ENCODE results near the gene RAD54L.
"Not testable (repeated sequence)": the region's sequence is repeated elsewhere in the genome, so short reads cannot be mapped to it uniquely, and the experiment has no call there.

The RAD54L gene

GRCh38 chr1:46242918-46243317, 4.6 kb upstream of the RAD54L start:
- Histone ChIP-seq H3K4me3 (ENCODE audit: insufficient read depth, low read length, poor library complexity, severe bottlenecking) (no peak overlapping the region), H3F3A (ENCODE audit: insufficient read depth) (peaks cover 6% of the 10 kb centered on the region; the same call in 1 of the 2 replicates), H3K36me3 (ENCODE audit: low read length) (no peaks in the 10 kb centered on the region), H2AFZ (ENCODE audit: low read depth, low read length, severe bottlenecking) (no peak overlapping the region), H3K9me3 (ENCODE audit: insufficient read depth, low read length) (no peaks in the 10 kb centered on the region), H3K9ac (ENCODE audit: low read length) (no peak overlapping the region), H3K4me2 (ENCODE audit: low read depth, low read length, poor library complexity, severe bottlenecking) (no peak overlapping the region), H3K27ac (ENCODE audit: low read depth, low read length) (no peak overlapping the region), H3K9me2 (replicated peaks; ENCODE audit: insufficient read depth, low read length) (no peaks in the 10 kb centered on the region), H3K27me3 (ENCODE audit: low read length) (no peaks in the 10 kb centered on the region), H3K79me2 (ENCODE audit: insufficient read depth, low read length) (peaks cover 3% of the 10 kb centered on the region; the same call in 1 of the 2 replicates), H4K20me1 (ENCODE audit: low read depth, low read length) (no peaks in the 10 kb centered on the region)
- TF ChIP-seq CTCF (IDR thresholded peaks at IDR 0.05; ENCODE audit: insufficient read depth, low read length, poor library complexity, severe bottlenecking) = no peak
- no peak for TF ChIP-seq EZH2phosphoT487 (conservative IDR thresholded peaks at IDR 0.05; ENCODE audit: low read length)

DNA sequence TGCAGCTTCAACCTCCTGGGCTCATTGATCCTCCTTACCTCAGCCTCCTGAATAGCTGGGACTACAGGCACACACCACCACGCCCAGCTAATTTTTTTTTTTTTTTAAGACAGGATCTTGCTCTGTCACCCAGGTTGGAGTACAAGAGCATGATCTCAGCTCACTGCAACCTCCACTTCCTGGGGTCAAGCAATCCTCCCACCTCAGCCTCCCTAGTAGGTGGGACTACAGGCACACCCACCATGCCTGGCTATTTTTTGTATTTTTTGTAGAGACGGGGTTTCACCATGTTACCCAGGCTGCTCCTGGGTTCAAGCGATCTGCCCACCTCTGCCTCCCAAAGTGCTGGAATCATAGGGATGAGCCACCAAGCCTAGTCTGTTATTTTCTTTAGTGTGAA, 3.7 kb upstream of the RAD54L start:
- H2AFZ ChIP-seq (ENCODE audit: low read depth, low read length, severe bottlenecking); H3K36me3 ChIP-seq (ENCODE audit: low read length); H4K20me1 ChIP-seq (ENCODE audit: low read depth, low read length); H3K9me3 ChIP-seq (ENCODE audit: insufficient read depth, low read length); H3K9ac ChIP-seq (ENCODE audit: low read length); H3K4me3 ChIP-seq (ENCODE audit: insufficient read depth, low read length, poor library complexity, severe bottlenecking); H3K4me2 ChIP-seq (ENCODE audit: low read depth, low read length, poor library complexity, severe bottlenecking); H3K9me2 ChIP-seq (replicated peaks; ENCODE audit: insufficient read depth, low read length); H3K27me3 ChIP-seq (ENCODE audit: low read length); H3F3A ChIP-seq (ENCODE audit: insufficient read depth); H3K27ac ChIP-seq (ENCODE audit: low read depth, low read length): not testable (repeated sequence)
- peaks cover 12% of the 10 kb centered on the region for H3K79me2 ChIP-seq (ENCODE audit: insufficient read depth, low read length)

DNA sequence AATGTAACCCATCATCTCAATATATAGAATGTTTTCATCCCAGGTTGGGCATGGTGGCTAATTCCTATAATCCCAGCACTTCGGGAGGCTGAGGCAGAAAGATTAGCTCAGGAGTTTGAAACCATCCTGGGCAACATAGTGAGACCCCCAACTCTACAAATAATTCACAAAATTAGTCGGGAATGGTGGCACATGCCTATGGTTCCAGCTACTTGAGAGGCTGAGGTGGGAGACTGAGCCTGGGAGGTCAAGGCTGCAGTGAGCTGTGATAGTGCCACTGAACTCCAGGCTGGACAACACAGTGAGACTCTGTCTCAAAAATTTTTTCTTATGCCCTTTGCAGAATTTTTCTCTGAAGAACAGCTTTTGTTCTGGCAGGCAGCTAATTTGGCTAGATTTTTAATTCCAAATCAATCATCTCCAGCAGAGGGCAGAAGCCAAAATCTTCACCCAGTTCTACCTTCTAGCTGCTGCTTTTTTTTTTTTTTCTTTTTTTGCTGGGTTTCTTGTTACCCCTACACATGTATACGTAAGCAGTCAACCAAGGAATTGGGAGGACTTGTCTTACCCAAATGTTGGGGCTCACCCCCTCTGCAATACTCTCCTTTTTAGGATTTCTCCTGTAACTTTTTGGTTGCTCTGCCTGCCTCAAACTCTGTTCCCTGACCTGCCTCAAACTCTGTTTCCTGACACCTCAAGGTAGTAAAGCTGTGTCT, 2.7 kb upstream of the RAD54L start:
- Histone ChIP-seq H3K9me3 (ENCODE audit: insufficient read depth, low read length) (no peaks in the 10 kb centered on the region), H3K4me3 (ENCODE audit: insufficient read depth, low read length, poor library complexity, severe bottlenecking) (no peak overlapping the region), H3K27me3 (ENCODE audit: low read length) (no peaks in the 10 kb centered on the region), H3K4me2 (ENCODE audit: low read depth, low read length, poor library complexity, severe bottlenecking) (no peak overlapping the region), H3K27ac (ENCODE audit: low read depth, low read length) (no peak overlapping the region), H3K9ac (ENCODE audit: low read length) (no peak overlapping the region), H2AFZ (ENCODE audit: low read depth, low read length, severe bottlenecking) (peak overlapping the region; percentile 64), H3K36me3 (ENCODE audit: low read length) (peaks cover 3% of the 10 kb centered on the region; the same call in 1 of the 2 replicates), H3K9me2 (replicated peaks; ENCODE audit: insufficient read depth, low read length) (no peaks in the 10 kb centered on the region), H4K20me1 (ENCODE audit: low read depth, low read length) (no peaks in the 10 kb centered on the region), H3K79me2 (ENCODE audit: insufficient read depth, low read length) (peaks cover 19% of the 10 kb centered on the region), H3F3A (ENCODE audit: insufficient read depth) (peaks cover 6% of the 10 kb centered on the region; the same call in 1 of the 2 replicates)
- TF ChIP-seq CTCF (IDR thresholded peaks at IDR 0.05; ENCODE audit: insufficient read depth, low read length, poor library complexity, severe bottlenecking) = peak; percentile 65
- no peak for TF ChIP-seq EZH2phosphoT487 (conservative IDR thresholded peaks at IDR 0.05; ENCODE audit: low read length)

DNA sequence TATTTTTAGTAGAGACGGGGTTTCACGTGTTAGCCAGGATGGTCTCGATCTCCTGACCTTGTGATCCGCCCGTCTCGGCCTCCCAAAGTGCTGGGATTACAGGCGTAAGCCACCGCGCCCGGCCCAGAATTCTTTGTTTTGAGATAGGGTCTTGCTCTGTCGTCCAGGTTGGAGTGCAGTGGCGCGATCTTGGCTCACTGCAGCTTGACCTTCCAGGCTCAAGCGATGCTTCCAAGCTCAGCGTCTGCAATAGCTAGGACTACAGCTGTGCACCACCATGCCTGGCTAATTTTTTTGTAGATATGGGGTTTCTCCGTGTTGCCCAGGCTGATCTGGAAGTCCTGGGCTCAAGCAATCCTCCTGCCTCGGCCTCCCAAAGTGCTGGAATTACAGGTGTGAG, 1.4 kb upstream of the RAD54L start:
- H3K4me2 ChIP-seq (ENCODE audit: low read depth, low read length, poor library complexity, severe bottlenecking) = peak overlapping the region; percentile 72
- peak overlapping the region; percentile 75 for H3K9ac ChIP-seq (ENCODE audit: low read length)
- H3K27ac ChIP-seq (ENCODE audit: low read depth, low read length) = not testable (repeated sequence)

More for the DNA sequence above, 1.4 kb upstream of the RAD54L start:
- not testable (repeated sequence) for H3K27me3 ChIP-seq (ENCODE audit: low read length); H3K4me3 ChIP-seq (ENCODE audit: insufficient read depth, low read length, poor library complexity, severe bottlenecking); H3K9me2 ChIP-seq (replicated peaks; ENCODE audit: insufficient read depth, low read length); H4K20me1 ChIP-seq (ENCODE audit: low read depth, low read length); H3K36me3 ChIP-seq (ENCODE audit: low read length); H3K9me3 ChIP-seq (ENCODE audit: insufficient read depth, low read length); H3F3A ChIP-seq (ENCODE audit: insufficient read depth); H2AFZ ChIP-seq (ENCODE audit: low read depth, low read length, severe bottlenecking)
- H3K79me2 ChIP-seq (ENCODE audit: insufficient read depth, low read length) = peaks cover 19% of the 10 kb centered on the region
